ENCODE results near the gene SULF2. TPM values are rescaled to one million over a fixed set of nuclear protein-coding genes. Genes with fewer than 3 reads are reported as not detected.

SULF2 gene
- total RNA-seq, 1 donor from 2014 or later: 59.5 TPM

- no peak for DNase-seq (ENCODE audit: low spot score)
Observed at GRCh38 chr20:47669152-47669425, 116.2 kb downstream of the SULF2 start.

- DNase-seq (ENCODE audit: low spot score): no peak
Observed at GRCh38 chr20:47668313-47669151, 116.7 kb downstream of the SULF2 start.

GRCh38 chr20:47667531-47668312 is 117.6 kb downstream of the SULF2 start:
- no peak for DNase-seq (ENCODE audit: low spot score)

- no peak for DNase-seq (ENCODE audit: low spot score)
Observed at GRCh38 chr20:47667086-47667485, 118.2 kb downstream of the SULF2 start.

DNA sequence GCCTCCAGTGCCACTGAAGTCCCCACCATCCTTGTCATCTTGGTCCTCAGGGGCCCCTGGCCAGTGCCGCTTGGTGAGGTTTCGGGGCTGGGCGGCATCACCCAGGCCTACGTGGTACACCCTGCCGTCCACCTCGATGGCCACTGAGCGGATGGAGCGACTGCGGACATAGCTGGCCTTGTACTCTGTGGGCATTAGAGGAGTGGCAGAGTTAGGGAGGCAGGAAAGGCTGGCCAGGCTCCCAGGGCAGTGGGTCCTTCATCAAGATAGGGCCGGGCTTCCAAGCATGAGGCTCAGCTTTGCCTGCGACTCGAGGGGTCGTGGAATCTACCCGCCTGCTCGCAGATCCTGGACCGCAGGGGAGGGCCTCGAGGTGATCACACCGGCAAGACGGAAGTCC is 119.0 kb downstream of the SULF2 start:
- DNase-seq (ENCODE audit: low spot score): no peak

- DNase-seq (ENCODE audit: low spot score): peak; percentile 84
Observed at GRCh38 chr20:47665221-47665991, 119.9 kb downstream of the SULF2 start.

GRCh38 chr20:47664744-47665143 is 120.5 kb downstream of the SULF2 start:
- DNase-seq (ENCODE audit: low spot score): no peak

DNA sequence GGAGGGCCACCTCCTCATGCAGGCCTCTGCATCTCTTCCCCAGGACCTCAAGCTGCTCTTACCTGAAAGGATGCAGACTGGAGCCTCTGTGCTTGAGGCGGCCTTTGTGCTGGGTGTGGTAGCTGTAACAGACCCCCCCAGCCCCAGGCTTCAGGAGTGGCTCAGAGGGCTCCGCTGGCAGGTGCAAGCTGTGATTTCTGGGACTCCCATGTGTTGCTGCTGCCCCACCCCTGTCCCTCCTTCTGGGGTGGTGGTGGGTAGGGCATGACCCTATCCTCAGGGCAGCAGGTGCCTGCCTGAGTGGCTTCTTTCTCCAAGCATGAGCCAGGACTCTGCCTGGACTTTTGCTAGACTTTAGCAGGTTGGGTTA is 121.2 kb downstream of the SULF2 start:
- DNase-seq (ENCODE audit: low spot score): no peak

GRCh38 chr20:47663354-47664067 is 121.8 kb downstream of the SULF2 start:
- DNase-seq (ENCODE audit: low spot score): peak; percentile 90

GRCh38 chr20:47662483-47663353 is 122.6 kb downstream of the SULF2 start:
- DNase-seq (ENCODE audit: low spot score): no peak

- no peak for DNase-seq (ENCODE audit: low spot score)
Observed at GRCh38 chr20:47661714-47662113, 123.6 kb downstream of the SULF2 start.

DNA sequence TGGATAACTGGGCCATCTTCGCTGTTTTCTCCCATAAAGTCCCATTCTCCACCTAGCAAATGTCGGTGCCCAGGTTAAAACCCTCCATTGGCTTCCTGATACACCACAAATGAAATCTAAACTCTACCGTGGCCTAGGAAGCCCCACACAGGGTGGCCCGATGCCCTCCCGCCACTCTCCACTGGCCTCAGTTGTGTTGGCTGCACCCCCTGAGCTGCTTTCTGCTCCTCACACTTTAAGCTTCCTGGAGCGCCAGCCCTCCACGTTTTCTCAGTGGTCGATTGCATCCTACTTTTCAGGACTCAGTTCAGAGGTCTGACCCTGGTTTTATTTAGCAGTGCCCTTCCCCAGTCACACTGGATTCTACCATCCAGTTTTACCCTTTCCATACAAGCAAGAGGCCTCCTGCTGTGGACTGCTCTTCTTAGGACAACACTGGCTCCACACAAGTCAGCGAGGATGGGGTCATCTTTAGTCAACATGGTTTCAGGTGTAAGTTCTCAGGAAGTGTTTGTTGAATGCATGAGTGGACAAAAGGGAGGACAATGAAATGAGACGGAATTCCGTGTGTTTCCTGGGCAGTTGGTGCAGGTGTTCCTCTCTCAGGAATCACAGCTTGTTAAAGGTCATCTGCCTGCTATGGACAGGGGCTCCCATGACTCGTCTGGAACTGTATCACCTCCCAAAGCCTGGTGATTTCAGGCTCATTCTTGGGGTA is 124.1 kb downstream of the SULF2 start:
- DNase-seq (ENCODE audit: low spot score): no peak

- no peak for DNase-seq (ENCODE audit: low spot score)
Observed at GRCh38 chr20:47660602-47660905, 124.7 kb downstream of the SULF2 start.

DNA sequence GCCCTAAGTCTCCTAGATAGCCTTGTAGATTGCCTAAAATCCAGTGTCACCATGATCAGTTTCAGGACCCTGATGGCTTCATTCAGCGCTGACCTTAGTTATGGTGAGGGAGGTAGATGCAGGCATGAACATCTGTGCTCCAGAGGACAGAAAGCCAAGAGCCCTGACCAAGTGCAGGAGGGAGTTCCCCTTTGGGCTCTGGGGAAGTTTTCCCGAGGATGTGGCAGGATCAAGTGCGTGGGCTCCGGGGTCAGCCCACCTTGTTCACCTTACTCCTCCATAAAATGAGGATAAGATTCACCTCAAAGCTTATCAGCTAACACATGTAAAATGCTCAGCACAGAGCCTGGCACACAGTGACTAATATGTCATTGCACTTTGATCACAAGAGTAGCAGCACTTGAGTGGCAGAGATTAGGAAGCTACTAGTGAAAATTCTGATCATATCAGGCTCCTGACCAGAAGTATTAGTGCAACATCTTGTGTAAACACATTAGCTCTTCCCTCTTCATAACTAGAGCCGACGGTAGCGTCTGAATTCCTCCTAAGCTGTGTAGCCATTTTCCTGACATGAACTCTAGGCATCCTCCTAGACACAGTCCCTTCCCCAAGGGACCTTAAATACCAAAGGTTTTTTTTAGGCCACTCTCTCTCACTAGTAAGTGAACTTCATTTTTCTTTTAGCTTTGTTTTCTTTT is 125.2 kb downstream of the SULF2 start:
- no peak for DNase-seq (ENCODE audit: low spot score)

GRCh38 chr20:47656318-47656717 is 129.0 kb downstream of the SULF2 start:
- no peak for DNase-seq (ENCODE audit: low spot score)

DNA sequence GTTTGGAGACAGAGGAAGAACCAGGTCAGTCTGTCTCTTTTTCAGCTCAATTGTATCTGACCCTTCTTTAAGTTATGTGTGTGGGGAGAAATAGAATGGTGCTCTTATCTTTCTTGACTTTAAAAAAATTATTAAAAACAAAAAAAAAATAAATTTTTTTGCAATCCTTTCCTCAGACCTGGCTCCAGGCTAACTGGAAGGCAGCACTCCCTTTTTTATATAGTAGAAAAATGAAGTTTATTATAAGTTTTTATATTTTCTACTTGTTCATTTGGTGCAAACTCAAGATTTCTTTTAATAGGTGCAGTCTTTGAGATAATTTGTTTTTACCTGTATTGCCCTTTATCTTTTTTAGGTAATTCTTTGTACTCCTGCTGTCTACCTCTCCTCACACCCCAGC is 129.6 kb downstream of the SULF2 start:
- DNase-seq (ENCODE audit: low spot score): no peak

GRCh38 chr20:47654370-47654769 is 130.9 kb downstream of the SULF2 start:
- DNase-seq (ENCODE audit: low spot score): no peak

GRCh38 chr20:47653869-47654268 is 131.4 kb downstream of the SULF2 start:
- no peak for DNase-seq (ENCODE audit: low spot score)

DNA sequence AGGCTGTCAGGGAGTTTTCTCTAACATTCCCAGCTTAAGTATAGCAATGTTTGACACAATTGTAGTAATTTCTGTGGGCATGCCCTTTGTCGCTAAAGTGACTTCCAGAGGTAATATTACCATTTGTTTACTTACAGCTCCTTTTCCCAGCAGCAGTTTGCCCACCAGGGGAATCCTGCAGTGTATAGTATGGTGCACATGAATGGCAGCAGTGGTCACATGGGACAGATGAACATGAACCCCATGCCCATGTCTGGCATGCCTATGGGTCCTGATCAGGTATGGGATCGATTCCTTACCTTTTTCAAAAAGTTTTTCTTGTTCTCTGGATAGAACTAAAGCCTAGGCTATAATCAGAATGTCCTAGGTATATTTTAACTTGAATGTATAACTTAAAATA is 132.5 kb downstream of the SULF2 start:
- DNase-seq (ENCODE audit: low spot score): no peak

GRCh38 chr20:47652301-47652700 is 133.0 kb downstream of the SULF2 start:
- DNase-seq (ENCODE audit: low spot score): no peak
